GM21360 (cell line): ENCODE results near the gene CNPY1.

Experiments used
- ATAC-seq: cut with Tn5 transposase; IDR thresholded peaks from one replicate; pipeline ENCODE4 v1.9.1; 2021; ENCODE audit warnings: mild to moderate bottlenecking, moderate library complexity; ENCODE audit not compliant: unreplicated experiment

The CNPY1 gene

GRCh38 chr7:155560196-155560885 lies 14.0 kb upstream of the CNPY1 start:
- ATAC-seq: no peak

- ATAC-seq: no peak
Measured at GRCh38 chr7:155559519-155560108, 13.3 kb upstream of the CNPY1 start.

- ATAC-seq: no peak
Measured at GRCh38 chr7:155558961-155559360, 12.6 kb upstream of the CNPY1 start.

- no peak for ATAC-seq
Measured at GRCh38 chr7:155558351-155558750, 12.0 kb upstream of the CNPY1 start.

GRCh38 chr7:155557778-155558177 lies 11.4 kb upstream of the CNPY1 start:
- ATAC-seq: no peak

- ATAC-seq: no peak
Measured at GRCh38 chr7:155556763-155557162, 10.4 kb upstream of the CNPY1 start.

GRCh38 chr7:155555116-155555695 lies 8.8 kb upstream of the CNPY1 start:
- no peak for ATAC-seq

- no peak for ATAC-seq
Measured at GRCh38 chr7:155553871-155554270, 7.5 kb upstream of the CNPY1 start.

GRCh38 chr7:155551785-155552611 lies 5.6 kb upstream of the CNPY1 start:
- no peak for ATAC-seq

GRCh38 chr7:155550916-155551315 lies 4.6 kb upstream of the CNPY1 start:
- no peak for ATAC-seq

- ATAC-seq: no peak
Measured at GRCh38 chr7:155549226-155549625, 2.9 kb upstream of the CNPY1 start.

GRCh38 chr7:155547161-155547791 lies 917 bp upstream of the CNPY1 start:
- no peak for ATAC-seq

- ATAC-seq: no peak
Measured at GRCh38 chr7:155545348-155545747, 1.0 kb downstream of the CNPY1 start.

GRCh38 chr7:155544485-155544884 lies 1.9 kb downstream of the CNPY1 start:
- no peak for ATAC-seq

- ATAC-seq: no peak
Measured at GRCh38 chr7:155543926-155544325, 2.4 kb downstream of the CNPY1 start.

GRCh38 chr7:155543011-155543876 lies 3.1 kb downstream of the CNPY1 start:
- ATAC-seq: no peak

GRCh38 chr7:155541986-155542675 lies 4.2 kb downstream of the CNPY1 start:
- ATAC-seq: no peak

GRCh38 chr7:155540553-155540952 lies 5.8 kb downstream of the CNPY1 start:
- no peak for ATAC-seq

- ATAC-seq: no peak
Measured at GRCh38 chr7:155538293-155538692, 8.1 kb downstream of the CNPY1 start.

GRCh38 chr7:155536451-155536850 lies 9.9 kb downstream of the CNPY1 start:
- no peak for ATAC-seq
